HG03460 (cell line): ENCODE results near the gene MRPL49.

Source experiments
- ATAC-seq: cut with Tn5 transposase; IDR thresholded peaks from one replicate; pipeline ENCODE4 v1.9.1; 2021; ENCODE audit not compliant: unreplicated experiment

MRPL49 gene

GRCh38 chr11:65102142-65103095, 19.7 kb upstream of the MRPL49 start:
- no peak for ATAC-seq

GRCh38 chr11:65103476-65103875, 18.6 kb upstream of the MRPL49 start:
- no peak for ATAC-seq

DNA sequence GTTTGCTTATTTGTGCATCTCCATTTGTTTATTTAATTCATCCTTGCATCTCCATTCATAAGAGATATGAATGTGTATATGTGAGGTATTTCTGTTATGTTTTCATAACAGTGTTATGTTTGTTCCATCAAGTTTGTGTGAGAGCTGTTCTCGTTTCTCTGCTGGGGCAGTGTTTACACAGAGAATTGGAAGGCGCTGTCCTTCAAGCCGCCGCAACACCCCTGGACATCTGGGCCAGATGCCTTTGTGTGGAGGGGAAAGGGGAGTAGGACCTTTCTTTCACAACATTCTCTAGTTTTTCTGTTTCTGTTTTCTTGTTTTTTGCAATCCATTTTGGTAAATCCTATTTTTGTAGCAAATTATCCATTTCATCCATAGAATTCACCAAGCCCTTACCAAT, 17.5 kb upstream of the MRPL49 start:
- ATAC-seq = no peak

- no peak for ATAC-seq
These were observed 15.0 kb upstream of the MRPL49 start for GRCh38 chr11:65107078-65107477.

DNA sequence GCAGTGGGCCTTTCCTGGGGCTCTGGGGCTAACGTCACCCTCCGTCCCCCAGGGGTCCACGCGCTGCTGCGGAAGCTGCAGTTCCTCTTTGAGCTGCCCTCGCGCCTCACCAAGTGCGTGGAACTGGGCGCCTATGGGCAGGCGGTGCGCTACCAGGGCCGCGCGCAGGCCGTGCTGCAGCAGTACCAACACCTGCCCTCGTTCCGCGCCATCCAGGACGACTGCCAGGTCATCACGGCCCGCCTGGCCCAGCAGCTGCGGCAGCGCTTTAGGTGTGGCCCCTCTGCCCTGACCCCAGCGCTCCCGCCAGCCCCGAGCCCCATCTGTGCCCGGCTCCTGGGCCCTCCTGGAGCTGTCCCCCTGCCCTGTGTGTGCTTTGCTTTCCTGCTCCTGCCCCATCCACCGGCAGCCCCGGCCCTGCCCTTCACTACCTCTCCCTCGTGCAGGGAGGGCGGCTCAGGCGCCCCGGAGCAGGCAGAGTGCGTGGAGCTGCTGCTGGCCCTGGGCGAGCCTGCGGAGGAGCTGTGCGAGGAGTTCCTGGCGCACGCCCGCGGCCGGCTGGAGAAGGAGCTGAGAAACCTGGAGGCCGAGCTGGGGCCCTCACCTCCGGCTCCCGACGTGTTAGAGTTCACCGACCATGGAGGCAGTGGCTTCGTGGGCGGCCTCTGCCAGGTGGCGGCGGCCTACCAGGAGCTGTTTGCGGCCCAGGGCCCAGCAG, 14.2 kb upstream of the MRPL49 start:
- ATAC-seq = no peak

DNA sequence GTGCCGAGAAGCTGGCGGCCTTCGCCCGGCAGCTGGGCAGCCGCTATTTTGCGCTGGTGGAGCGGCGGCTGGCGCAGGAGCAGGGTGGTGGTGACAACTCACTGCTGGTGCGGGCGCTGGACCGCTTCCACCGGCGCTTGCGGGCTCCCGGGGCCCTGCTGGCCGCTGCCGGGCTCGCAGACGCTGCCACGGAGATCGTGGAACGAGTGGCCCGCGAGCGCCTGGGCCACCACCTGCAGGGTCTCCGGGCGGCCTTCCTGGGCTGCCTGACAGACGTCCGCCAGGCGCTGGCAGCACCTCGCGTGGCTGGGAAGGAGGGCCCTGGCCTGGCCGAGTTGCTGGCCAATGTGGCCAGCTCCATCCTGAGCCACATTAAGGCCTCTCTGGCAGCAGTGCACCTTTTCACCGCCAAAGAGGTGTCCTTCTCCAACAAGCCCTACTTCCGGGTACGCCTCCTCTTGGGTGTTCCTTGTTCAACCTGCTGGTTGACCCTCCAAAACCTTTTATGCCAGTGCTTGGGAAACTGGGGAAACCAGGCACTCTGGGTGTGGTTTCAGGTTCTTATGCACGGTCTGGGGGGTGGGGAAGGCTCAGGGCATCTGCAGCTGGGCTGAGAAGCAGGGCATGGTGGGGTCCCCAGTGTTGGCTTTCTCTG, 13.5 kb upstream of the MRPL49 start:
- ATAC-seq = no peak

DNA sequence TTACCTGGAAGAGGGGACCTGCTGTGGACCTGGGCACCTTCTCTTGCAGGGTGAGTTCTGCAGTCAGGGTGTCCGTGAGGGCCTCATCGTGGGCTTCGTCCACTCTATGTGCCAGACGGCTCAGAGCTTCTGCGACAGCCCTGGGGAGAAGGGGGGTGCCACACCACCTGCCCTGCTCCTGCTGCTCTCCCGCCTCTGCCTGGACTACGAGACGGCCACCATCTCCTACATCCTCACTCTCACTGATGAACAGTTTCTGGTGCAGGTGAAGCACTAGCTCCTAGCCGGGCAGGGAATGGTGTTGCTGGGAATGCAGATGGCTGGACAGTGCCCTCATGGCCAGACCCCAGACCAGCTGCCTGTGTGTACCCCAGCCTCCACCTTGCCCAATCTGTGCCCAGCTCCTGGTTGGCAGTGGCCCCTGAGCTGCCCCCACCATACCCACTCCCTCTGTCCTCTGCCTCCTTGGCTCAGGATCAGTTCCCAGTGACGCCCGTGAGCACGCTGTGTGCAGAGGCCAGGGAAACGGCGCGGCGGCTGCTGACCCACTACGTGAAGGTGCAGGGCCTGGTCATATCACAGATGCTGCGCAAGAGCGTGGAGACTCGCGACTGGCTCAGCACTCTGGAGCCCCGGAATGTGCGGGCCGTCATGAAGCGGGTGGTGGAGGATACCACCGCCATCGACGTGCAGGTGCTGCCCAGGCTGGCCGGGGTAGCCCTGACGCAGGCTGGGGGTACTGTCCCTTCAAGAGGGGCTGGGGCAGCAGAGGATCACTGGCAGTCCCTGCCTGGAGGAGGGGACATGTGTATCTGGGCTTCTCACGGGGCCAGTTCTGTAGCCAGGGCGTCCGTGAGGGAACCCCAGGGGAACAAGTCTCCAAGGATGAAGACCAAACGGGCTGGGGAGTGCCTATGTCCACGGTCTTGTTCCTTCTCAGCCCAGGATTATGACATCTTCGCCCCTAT, 12.6 kb upstream of the MRPL49 start:
- no peak for ATAC-seq

- no peak for ATAC-seq
These were observed 11.7 kb upstream of the MRPL49 start for GRCh38 chr11:65110354-65110861.

DNA sequence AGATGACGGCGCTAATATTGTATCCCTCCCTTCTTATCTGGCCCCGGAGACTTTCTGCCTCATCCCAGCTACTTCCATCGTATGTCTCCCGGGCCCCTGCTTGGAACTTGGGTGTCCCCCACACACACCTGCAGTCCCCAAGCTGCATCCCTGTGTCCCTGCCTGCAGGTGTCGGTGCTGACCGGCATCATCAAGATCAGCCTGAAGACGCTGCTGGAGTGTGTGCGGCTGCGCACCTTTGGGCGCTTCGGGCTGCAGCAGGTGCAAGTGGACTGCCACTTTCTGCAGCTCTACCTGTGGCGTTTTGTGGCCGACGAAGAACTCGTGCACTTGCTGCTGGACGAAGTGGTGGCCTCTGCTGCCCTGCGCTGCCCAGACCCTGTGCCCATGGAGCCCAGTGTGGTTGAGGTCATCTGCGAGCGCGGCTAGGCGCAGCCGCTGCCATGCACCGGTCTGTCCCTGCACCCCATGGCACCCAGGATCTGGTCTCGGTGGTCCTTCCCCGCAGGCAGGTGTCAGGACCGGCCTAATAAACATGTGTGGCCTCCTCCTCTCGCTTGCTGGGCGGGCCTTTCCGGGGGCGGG, 10.9 kb upstream of the MRPL49 start:
- ATAC-seq = no peak

DNA sequence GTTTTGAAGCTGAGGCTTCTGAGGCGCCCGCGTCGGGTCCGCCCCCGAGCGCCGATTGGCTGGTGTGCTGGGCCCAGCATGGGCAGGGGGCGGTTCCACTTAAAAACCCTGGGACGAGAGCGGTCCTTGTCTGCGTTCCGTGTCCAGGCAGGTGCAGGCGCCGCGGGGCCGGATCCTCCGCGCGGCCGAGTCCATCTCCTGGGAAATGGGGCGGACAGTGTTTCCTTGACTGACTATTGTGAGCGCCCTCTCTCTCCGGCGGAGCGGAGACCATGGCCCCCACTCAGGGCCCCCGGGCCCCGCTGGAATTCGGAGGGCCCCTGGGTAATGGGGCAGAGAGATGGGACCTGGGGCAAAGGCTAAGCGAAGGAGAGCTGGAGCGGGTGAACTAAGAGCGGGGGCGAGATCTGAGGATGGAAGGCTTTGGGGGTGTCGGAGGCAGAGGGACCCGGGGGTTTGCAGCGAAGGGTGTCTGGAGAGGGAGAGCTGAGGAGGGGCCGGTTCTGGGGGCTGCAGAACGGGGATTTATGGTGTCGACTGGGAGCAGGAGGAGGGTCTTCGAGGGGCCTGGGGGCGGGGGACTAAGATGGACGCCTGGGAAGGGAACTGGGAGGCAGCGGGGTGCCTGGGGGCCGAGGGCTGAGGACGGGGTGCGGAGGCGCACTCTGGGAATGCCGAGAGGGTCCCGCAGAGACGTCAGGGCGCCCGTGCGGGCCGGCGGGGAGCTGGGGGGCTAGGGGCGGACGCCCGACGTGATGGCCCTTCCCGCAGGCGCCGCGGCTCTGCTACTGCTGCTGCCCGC, 10.2 kb upstream of the MRPL49 start, which contains the start of gene TM7SF2:
Gene TM7SF2, plus strand, starts transcription at position 129 of the 802 bp plus-strand sequence. Its CDS starts 144 bp downstream, at position 273.
- ATAC-seq = peak; percentile 46

GRCh38 chr11:65112546-65113360, 9.4 kb upstream of the MRPL49 start:
- peak; percentile 41 for ATAC-seq

DNA sequence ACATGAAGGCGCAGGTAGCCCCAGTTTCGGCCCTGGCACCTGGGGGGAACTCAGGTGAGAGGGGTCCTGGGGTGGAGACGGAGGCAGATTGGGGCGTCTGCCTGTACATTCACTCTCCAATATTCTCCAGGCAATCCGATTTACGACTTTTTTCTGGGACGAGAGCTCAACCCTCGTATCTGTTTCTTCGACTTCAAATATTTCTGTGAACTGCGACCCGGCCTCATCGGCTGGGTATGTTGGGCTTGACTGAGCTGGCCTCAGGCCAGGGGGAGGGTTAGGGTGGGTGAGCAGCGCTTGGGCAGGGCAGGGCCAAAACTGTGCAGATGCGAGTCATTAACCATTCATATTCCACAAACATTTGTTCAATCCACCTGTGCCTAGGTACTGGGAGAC, 8.8 kb upstream of the MRPL49 start:
- ATAC-seq = no peak

DNA sequence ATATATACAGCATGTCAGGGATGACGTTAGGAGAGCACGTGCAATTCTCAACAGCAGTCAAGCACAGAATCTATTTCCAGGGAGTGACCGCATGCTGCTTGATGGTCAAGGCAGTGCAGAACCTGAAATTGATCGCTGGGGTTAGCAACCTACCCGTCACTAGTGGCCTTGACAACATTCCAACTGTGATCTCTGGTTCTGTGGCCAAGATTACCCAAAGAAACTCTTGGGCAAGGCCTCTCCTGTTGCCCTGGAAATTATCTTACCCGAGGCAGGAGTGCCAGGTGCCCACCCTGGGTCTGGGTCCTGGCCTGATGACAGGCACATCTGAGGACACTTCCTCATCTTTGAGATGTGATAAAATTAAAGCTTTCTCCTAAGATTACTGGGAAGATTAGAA, 8.3 kb upstream of the MRPL49 start:
- no peak for ATAC-seq

DNA sequence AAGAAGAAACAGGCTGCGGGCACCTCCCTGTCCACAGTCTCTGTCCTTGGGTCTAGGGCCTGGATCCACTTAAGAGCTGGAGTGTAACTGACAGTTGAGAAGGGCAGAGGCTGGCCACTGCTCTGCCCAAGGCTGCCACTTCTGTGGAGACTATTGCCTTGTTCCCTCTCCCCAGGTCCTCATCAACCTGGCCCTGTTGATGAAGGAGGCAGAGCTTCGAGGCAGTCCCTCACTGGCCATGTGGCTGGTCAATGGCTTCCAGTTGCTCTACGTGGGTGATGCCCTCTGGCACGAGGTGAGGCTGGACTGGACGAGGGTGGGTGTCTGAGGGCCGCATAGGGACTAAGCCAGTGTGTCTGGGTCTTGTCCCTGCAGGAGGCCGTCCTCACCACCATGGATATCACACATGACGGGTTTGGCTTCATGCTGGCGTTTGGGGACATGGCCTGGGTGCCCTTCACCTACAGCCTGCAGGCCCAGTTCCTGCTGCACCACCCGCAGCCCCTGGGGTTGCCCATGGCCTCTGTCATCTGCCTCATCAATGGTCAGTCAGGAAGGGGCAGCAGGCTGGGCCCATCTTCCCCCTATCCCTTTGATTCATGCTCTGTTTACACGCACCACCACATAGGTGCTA, 7.5 kb upstream of the MRPL49 start:
- ATAC-seq = no peak

- no peak for ATAC-seq
These were observed 6.6 kb upstream of the MRPL49 start for GRCh38 chr11:65115361-65116082.

GRCh38 chr11:65116370-65117205, 5.5 kb upstream of the MRPL49 start:
- no peak for ATAC-seq
